ENCODE measurements around the gene MPDU1. TPM values are rescaled to one million over a fixed set of nuclear protein-coding genes. Genes with fewer than 3 reads are reported as not detected.

Gene MPDU1
- total RNA-seq: 30.7 TPM

DNA sequence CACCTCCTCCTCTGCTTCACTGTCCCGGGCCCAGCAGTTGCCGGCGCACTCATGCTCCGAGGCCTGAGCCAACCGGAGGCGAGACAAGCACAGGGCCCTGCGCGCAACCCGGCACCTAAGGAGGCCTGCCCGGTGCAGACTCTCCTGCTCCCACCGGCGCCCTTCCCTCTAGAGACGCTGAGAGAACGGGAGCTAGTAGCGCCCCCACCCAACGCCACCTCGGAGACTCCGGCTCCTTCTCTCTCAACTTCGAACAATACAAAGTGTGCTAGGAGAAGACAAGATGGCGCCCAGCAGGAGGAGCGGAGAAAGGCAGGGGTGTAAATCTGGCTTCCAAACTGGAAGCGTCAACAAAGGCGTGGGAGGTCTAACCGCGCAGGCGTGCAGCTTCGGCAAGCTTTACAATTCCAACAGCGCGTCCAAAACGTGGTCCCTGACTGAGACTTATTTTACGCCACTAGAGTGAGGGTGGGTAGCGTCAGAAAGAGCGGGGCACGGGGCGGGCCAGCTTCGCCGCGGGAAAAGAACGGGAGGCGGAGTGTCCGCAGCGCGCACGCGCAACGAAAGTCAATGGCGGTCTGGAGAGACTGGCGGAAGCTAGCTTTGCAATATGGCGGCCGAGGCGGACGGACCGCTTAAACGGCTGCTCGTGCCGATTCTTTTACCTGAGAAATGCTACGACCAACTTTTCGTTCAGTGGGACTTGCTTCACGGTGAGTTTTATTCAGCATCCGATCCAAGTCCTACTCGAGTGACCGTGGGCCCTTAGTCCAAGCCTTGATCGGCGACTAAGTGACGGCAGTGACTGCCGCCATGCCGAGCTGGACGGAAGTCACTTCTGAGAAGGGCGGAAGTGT lies at the start of gene MPDU1:
MPDU1 (plus strand) TSS at position 600 of the 857 bp plus-strand sequence; CDS start at position 611, 11 bp downstream.
- peak; percentile 100 for DNase-seq

DNA sequence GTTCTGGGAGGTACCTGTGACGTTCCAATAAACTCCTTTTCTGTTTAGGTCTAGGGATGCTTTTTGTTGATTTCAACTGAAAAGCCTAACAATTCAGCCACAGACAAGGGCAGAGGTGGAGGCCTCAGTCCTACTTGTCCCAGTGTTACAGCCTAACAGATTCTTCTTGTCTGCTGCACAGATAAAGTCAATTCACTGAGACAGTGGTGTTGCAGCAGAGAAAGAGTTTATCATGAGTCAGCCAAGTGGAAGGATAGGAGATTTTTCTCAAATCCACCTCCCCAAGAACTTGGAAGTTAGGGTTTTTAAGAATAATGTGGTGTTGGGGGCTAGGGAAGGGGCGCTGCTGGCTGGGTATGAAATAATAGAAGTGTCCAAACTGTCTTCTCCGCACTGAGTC lies 45.6 kb upstream of the MPDU1 start:
- no peak for DNase-seq

DNA sequence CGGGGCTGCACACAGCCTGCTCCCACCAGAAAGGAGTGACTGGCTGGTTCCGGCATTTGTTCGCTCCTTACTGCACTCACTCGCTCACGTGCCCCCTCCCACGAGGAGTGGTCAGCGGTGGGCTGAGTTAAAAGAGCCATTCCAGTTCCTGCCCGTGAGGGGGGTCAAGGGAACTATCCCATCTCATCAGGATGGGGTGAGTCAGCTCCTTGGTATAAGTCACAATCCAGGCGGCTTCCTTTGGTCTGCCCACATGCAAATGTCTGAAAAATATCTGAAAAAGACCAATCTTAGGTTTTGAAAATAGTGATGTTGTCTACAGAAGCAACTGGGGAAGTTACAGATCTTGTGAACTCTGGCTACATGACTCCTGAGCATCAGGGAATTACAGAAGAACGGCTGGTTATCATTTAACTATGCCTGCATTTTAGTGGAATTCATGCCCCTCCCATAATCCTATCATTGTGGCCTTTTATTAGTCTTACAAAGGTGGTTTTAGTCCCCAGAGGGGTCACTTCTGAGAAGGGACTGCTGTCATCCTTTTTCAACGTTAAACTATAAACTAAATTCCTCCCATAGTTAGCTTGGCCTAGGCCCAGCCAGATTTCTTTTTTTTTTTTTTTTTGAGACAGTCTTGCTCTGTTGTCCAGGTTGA lies 44.6 kb upstream of the MPDU1 start:
- DNase-seq: no peak

DNA sequence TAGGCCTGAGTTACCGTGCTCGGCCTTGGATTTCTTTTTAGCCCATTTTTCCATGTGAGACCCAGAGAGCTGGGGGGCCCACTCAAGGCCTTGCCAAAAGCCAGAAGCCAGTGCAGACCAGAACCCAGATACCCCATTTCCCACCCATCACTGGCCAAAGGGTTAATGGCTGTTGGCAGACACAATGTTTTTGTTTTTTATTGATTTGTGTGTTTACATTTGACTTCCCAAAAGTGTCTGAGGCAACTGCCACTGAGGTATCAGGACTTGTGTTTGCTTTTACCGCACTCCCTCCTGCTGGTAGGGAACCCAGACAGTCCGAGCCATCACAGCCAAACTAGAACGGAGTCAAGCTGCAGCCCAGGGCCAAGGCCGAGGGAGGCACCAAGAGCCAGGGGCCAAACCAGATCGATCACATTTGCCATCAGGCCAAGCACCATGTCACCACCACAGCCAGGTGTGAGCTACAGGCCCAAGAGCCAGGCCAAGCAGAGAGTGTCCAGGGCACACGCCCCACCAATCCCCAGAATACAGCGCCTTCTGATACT lies 42.5 kb upstream of the MPDU1 start:
- DNase-seq: no peak

DNA sequence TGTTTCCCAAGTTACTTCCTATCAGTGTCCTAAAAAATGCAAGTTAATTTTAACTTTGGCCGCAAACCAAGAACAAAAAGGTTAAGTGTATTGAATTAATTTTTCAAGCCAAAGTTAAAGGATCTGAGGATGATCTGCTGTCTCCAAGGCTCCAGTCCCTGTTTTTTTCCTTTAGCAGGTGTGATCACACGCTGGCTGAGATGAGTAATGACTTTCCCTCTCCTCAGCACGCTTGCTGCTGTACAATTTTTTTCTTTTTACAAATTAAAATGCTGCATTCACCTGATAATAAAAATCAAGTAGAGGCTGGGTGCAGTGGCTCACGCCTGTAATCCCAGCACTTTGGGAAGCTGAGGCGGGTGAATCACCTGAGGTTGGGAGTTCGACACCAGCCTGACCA lies 38.7 kb upstream of the MPDU1 start:
- DNase-seq: no peak

DNA sequence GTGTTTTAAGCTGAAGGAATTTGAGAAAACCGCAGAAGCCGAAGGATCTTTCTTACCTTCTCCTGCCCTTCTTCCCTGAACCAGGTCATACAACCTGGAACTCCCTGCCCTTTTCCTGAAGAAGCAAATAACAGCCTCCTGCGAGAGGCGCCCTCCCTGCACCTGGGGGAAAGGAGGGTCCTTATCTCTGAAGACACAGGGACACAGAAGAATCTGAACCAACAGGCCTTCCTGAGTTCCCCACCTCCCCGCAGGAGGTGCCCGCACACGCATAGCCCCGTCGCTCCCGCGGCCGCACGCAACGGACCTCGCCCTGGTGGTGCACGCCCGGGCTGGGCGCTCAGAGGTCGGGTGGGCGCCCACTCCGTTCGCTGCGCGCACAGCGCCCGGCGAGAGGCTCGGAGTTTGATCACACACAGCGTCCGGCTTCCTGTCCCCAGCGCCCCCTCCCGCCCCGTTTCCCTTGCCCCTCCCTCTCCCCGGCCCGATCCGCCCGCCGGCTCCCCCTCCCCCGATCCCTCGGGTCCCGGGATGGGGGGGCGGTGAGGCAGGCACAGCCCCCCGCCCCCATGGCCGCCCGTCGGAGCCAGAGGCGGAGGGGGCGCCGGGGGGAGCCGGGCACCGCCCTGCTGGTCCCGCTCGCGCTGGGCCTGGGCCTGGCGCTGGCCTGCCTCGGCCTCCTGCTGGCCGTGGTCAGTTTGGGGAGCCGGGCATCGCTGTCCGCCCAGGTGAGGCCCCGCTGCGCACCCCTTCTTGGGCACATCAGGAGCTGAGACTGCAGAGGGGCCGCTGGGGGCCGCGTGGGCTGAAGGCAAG lies 34.9 kb upstream of the MPDU1 start, which contains the start of gene TNFSF12:
TNFSF12 (plus strand) TSS at position 474 of the 816 bp plus-strand sequence; CDS start at position 570, 96 bp downstream.
- no peak for DNase-seq

DNA sequence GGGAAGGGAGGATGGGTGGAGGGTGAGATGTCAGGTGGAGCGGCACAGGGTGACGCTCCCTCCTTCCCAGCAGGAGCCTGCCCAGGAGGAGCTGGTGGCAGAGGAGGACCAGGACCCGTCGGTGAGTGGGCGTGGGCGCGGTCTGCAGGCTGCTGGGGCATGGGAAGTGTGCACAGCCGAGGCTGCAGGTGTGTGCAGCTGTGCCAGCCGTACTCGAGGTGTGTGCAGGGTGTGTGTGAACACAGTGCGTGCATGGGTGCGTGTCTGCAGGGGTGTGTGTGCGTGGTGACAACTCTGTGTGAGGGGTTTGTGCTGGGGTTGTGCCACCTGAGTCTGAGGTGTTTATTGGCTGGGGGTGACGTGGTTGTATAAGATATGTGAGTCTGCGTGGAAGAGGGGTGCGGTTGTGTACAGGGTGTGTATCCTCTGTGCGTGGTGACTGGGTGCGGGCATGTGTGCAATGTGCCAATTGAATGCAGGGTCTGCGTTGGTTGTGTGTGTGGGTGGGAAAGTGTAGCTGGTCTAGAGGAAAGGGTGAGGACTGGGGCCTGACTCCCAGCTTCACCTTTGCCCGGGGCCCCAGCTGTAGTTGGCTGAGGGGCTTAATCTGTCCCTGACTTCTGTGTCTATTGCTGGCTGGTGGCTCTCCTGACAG lies 34.1 kb upstream of the MPDU1 start:
- no peak for DNase-seq

DNA sequence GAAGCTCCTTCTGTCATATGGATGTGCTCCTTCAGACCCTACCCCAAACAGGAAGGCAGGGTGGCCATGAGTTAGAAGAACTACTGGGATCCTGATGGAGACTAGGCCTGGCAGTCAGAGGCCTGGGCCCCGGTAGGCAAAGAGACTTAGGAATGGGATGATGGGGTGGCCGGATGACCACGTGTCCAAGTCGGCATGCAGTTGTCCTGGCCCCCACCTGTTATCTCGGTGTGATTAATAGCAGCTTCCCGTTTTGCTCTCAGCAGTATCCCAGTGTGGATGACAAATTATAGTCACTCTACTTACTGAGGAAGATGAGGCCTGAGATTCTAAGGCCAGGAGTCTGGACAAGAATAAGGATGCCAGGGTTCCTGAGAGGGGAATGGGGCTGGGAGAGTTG lies 33.3 kb upstream of the MPDU1 start:
- no peak for DNase-seq

DNA sequence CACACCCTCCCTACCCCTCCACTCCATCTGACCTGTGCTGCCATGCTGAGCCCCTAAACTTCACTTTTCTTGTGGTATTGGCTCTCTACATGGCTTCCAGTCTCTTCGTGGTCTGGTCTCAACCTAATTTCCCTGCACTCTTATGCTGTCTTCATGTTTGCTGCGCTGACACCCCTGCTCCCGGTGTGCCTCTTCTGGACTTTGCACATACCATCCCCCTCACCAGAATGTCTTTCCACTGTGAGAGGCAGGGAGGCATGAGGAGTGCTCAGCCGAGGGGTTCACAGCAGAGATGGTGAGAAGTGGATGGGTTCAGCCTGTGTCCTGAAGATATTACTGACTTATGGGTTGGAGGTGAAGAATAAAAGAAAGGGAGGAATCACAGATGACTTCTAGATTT lies 32.3 kb upstream of the MPDU1 start:
- no peak for DNase-seq

DNA sequence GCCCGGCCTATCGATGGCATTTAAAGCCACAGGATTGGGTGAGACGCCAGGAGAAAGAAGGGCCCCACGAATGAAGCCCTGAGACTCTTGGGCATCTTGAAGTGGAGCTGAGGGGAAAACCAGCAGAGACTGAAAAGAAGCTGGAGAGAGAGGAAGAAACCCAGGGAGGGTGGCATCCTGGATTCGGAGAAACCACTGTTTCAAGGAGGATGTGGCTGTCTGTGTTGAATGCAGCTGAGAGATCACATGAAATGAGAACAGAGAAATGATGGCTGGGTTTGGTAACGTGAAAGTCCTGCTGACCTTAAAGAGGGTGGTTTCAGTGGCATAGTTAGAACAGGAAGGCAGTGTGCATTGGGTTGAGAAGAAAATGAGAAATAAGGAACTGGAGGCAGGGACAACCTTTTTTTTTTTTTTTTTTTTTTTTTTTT lies 31.0 kb upstream of the MPDU1 start:
- DNase-seq: peak; percentile 33

DNA sequence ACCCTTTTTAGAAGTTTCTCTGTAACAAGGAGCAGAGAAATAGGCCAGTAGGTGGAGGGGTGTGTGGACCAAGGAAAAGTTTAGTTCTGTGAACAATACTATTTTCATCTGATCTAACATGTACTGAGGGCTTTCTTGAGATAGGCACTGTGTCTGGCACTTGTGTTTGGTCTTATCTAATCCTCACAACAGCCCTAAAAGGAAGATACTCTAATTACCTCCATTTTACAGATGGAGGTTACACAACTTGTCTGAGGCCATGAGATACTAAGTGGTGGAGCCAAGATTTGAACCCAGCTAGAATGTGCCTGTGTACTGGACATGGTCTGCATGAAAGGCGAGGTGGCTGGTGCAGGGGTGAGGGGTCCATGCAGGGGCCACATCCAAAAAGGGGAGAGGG lies 30.3 kb upstream of the MPDU1 start:
- DNase-seq: no peak

DNA sequence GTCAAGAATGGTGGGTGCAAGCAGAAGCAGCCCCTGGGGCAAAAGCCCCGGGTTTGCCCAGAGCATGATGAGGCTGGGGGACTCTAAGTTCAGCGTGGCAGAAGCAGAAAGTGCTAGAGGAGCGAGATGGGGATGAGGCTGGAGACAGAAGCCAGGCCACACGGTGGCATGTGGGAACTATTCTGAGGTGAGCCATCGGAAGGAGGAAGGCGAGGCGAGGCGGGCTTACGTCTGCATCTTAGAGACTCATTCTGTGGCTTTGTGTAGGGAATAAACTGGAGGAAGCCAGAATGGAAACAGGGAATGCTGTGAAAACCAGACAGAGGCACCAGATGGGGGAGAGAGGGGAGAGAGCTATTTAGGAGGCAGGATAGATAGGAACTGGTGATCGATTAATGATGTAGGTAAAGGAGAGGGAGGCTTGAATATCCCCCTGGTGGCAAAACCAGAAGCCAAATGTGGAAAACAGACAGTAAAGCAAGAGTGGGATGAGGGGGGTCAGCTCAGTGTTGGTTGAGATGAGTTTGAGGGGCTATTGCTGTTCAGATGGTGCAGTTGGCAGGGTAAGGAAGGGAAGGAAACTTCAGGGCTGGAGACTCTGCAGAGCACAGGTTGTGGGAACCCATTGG lies 28.2 kb upstream of the MPDU1 start:
- no peak for DNase-seq

DNA sequence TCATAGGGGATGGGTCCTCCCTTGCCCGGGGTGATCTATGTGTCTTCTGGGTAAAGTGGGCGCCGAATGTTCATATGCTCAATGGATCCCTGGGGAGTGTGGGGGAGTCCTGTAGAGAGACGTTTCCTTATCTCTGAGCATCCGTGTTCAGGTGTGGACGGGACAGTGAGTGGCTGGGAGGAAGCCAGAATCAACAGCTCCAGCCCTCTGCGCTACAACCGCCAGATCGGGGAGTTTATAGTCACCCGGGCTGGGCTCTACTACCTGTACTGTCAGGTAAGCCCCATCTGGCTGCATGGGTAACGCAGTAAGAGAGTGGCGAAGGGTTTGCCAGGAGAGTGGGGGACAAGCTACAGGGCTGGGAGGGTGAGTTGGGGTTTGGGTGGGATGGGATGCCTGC lies 27.0 kb upstream of the MPDU1 start:
- no peak for DNase-seq

DNA sequence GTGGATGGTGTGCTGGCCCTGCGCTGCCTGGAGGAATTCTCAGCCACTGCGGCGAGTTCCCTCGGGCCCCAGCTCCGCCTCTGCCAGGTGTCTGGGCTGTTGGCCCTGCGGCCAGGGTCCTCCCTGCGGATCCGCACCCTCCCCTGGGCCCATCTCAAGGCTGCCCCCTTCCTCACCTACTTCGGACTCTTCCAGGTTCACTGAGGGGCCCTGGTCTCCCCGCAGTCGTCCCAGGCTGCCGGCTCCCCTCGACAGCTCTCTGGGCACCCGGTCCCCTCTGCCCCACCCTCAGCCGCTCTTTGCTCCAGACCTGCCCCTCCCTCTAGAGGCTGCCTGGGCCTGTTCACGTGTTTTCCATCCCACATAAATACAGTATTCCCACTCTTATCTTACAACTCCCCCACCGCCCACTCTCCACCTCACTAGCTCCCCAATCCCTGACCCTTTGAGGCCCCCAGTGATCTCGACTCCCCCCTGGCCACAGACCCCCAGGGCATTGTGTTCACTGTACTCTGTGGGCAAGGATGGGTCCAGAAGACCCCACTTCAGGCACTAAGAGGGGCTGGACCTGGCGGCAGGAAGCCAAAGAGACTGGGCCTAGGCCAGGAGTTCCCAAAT lies 26.4 kb upstream of the MPDU1 start:
- no peak for DNase-seq

DNA sequence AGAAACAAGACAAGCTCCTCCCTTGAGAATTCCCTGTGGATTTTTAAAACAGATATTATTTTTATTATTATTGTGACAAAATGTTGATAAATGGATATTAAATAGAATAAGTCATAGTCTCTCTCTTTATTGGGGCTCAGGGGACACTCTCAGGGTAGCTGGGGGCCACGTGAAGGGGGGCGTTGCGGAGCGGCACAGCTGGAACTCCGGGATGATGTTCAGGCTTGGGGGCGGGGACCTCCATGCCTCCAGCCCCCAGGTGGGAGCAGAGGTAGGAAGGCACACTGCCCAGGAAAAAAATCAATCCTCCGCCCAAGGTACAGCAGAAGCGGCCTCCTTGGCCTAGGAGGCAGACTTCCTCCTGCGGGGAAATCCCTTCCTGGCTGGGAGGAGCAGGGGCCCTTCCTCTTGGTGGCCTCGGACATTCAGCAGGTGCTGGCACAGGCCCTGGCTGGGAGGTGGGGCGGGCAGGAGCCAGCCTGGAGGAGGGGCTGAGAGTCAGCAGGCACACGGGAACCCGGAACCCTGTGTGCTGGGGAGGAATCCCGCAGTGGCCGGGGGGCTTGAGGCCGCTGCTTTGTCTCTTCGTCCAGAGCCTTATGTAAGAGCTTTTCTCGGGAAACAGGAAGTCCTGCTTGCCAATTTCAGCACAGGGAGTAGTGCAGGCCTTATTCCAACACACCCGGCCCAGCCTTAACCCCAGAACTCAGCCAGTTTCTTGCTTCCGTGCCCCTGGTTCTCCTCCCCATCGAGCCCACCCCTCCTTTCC lies 25.7 kb upstream of the MPDU1 start:
- DNase-seq: peak; percentile 89

DNA sequence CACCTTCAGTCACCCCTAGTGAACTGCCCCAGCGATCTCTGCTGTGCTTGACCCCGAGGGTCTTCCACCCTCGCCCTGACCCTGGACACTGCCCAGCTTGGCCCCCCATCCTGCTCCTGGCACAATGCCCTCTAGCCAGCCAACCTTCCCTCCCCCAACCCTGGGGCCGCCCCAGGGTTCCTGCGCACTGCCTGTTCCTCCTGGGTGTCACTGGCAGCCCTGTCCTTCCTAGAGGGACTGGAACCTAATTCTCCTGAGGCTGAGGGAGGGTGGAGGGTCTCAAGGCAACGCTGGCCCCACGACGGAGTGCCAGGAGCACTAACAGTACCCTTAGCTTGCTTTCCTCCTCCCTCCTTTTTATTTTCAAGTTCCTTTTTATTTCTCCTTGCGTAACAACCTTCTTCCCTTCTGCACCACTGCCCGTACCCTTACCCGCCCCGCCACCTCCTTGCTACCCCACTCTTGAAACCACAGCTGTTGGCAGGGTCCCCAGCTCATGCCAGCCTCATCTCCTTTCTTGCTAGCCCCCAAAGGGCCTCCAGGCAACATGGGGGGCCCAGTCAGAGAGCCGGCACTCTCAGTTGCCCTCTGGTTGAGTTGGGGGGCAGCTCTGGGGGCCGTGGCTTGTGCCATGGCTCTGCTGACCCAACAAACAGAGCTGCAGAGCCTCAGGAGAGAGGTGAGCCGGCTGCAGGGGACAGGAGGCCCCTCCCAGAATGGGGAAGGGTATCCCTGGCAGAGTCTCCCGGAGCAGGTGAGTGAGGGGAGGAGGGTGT lies 24.9 kb upstream of the MPDU1 start, which contains the start of gene TNFSF13:
TNFSF13 (plus strand) TSS at position 207 of the 776 bp plus-strand sequence; CDS start at position 497, 290 bp downstream.
- no peak for DNase-seq

DNA sequence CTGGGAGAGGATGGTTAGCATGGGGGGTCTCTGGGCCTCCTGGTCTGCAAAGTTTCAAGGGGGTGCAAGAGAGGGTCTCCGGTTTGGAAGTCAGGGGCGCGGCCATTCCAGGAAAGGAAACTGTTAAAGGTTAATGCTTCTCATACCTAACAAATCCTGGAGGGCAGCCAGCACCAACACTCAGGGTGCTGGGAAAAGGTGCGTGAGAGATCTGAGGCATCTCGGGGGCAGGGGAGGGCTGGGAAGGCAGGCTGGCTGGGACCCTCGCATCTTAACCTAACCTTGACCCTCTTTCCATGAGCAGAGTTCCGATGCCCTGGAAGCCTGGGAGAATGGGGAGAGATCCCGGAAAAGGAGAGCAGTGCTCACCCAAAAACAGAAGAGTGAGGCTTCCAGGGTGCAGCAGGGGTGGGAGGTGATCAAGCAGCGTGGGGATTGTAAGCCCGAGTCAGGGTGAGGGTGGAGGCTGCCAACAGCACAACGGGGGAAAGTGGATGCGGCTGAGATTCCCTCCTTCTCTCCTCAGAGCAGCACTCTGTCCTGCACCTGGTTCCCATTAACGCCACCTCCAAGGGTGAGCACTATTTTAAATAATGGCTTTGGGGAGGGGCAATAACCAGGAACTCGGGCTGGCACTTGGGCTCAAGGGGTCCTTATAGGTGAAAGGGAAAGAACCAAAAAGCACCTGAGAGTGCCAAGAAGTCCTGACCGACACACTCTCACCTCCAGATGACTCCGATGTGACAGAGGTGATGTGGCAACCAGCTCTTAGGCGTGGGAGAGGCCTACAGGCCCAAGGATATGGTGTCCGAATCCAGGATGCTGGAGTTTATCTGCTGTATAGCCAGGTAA lies 24.1 kb upstream of the MPDU1 start:
- DNase-seq: no peak
